ENCODE measurements around the gene OXNAD1. TPM values are rescaled to one million over a fixed set of nuclear protein-coding genes. Genes with fewer than 3 reads are reported as not detected.

Gene OXNAD1
- total and polyA plus RNA-seq, 10 of the 15 experiments (the other 5 are each of a cell fraction or from before 2014, with no cell fraction given) = 5.6 to 27.8 (median 16.2) TPM

- no peak for TF ChIP-seq MEF2B (IDR thresholded peaks at IDR 0.05; ENCODE audit: partially characterized antibody, poor library complexity, severe bottlenecking)
- TF ChIP-seq BCL3 (IDR thresholded peaks at IDR 0.05; ENCODE audit: borderline replicate concordance, insufficient read depth, low read depth, low read length, poor library complexity, severe bottlenecking) = no peak
- no peak for TF ChIP-seq POLR2A (IDR thresholded peaks at IDR 0.05; ENCODE audit: low read depth, low read length)
- no peak for TF ChIP-seq REST (IDR thresholded peaks at IDR 0.05; ENCODE audit: low read depth, low read length)
- TF ChIP-seq TARDBP (IDR thresholded peaks at IDR 0.05; ENCODE audit: borderline replicate concordance) = no peak
- TF ChIP-seq STAT1 (conservative IDR thresholded peaks at IDR 0.05) = no peak
- no peak for TF ChIP-seq JUND (IDR thresholded peaks at IDR 0.05; ENCODE audit: low read depth, low read length)
These were observed 9.7 kb upstream of the OXNAD1 start (continued) for GRCh38 chr3:16255326-16255725.

GRCh38 chr3:16255726-16256125 lies 9.3 kb upstream of the OXNAD1 start:
- H3K4me3 ChIP-seq = no peak overlapping the region
- BruUV-seq (replicated peaks) = no TSS peak
- no peaks in the 10 kb centered on the region for H3K9me3 ChIP-seq (replicated peaks; ENCODE audit: control insufficient read depth, insufficient read depth, low read length)
- SMC1A ChIA-PET (ENCODE audit: uncharacterized antibody, unreplicated experiment) = interaction anchor here (5.7 kb wide), 1 partner anchor 11 kb away, joined by 43 read pairs; the partner anchor contains the start of genes DPH3 and OXNAD1
- FAIRE-seq (no peak), ATAC-seq (no peak), DNase-seq (ENCODE audit: low read depth, low spot score) (no peak)
- H4K20me1 ChIP-seq (ENCODE audit: control insufficient read depth, insufficient read depth) = no peaks in the 10 kb centered on the region
- no peak overlapping the region for H3K9ac ChIP-seq (ENCODE audit: control insufficient read depth, insufficient read depth, low read length)
- RAD21 ChIA-PET (ENCODE audit: unreplicated experiment) = no interaction called here
- POLR2A ChIA-PET = interaction anchor here (0.6 kb wide), 1 partner anchor 9 kb away, joined by 3 read pairs; the partner anchor contains the start of gene DPH3
- no peaks in the 10 kb centered on the region for H3K27me3 ChIP-seq (replicated peaks in 1 of 2; ENCODE audit: control insufficient read depth in 2 of 2, insufficient read depth in 2 of 2, low read length in 1 of 2)
- intact Hi-C loops (cut with micrococcal nuclease; ENCODE audit: unreplicated experiment) (no loop called here), in situ Hi-C loops (cut with MboI) (no loop called here)
- peaks cover 8% of the 10 kb centered on the region; the same call in 1 of the 2 replicates for H3K4me1 ChIP-seq (ENCODE audit: control insufficient read depth, insufficient read depth, low read length)
- H3K4me2 ChIP-seq (ENCODE audit: control insufficient read depth, insufficient read depth) = no peak overlapping the region
- no peak overlapping the region for H3K27ac ChIP-seq (ENCODE audit: control insufficient read depth, insufficient read depth)
- H3K36me3 ChIP-seq (ENCODE audit: control insufficient read depth in 2 of 2, insufficient read depth in 2 of 2, low read length in 1 of 2) = peaks cover 0 to 2% of the 10 kb centered on the region in 2 experiments; a peak in 1 of 4 replicates
- H2AFZ ChIP-seq (ENCODE audit: control insufficient read depth, low read depth, low read length) = no peak overlapping the region
- 96% methylated on average over 5 of the region's 5 CpGs for WGBS (ENCODE audit: insufficient coverage, insufficient replicate concordance, low lambda C conversion rate, missing lambda C conversion rate)
- CTCF ChIA-PET = interaction anchor here (0.6 kb wide), 1 partner anchor 35 kb away, joined by 3 read pairs; no protein-coding TSS in a partner anchor
- no peaks in the 10 kb centered on the region for H3K79me2 ChIP-seq (ENCODE audit: control insufficient read depth, insufficient read depth, low read length)
- no peak for TF ChIP-seq HDAC6 (IDR thresholded peaks at IDR 0.05; ENCODE audit: unreplicated experiment)
- no peak for TF ChIP-seq GABPA (IDR thresholded peaks at IDR 0.05; ENCODE audit: low read depth)
- no peak for TF ChIP-seq IKZF2 (IDR thresholded peaks at IDR 0.05)
- no peak for TF ChIP-seq WRNIP1 (IDR thresholded peaks at IDR 0.05; ENCODE audit: borderline replicate concordance, low read depth, low read length)
- TF ChIP-seq BCL3 (IDR thresholded peaks at IDR 0.05; ENCODE audit: borderline replicate concordance, insufficient read depth, low read depth, low read length, poor library complexity, severe bottlenecking) = no peak
- no peak for TF ChIP-seq ZSCAN29 (IDR thresholded peaks at IDR 0.05)
- no peak for TF ChIP-seq SIN3A (IDR thresholded peaks at IDR 0.05; ENCODE audit: low read depth, low read length)
- no peak for TF ChIP-seq CHD1 (IDR thresholded peaks at IDR 0.05; ENCODE audit: low read depth, low read length)
- no peak for TF ChIP-seq EZH2 (IDR thresholded peaks at IDR 0.05; ENCODE audit: borderline replicate concordance, control insufficient read depth, low read depth, low read length)
